GM19240 (cell line): ENCODE data around the gene POLR3H.

Experiments used
- DNase-seq: peaks from one replicate; pipeline ENCODE4 v3.0.0; 2011; ENCODE audit warnings: low spot score; ENCODE audit not compliant: insufficient read length

The POLR3H gene

GRCh38 chr22:41537203-41537602 lies 7.1 kb downstream of the POLR3H start:
- DNase-seq, result no peak

GRCh38 chr22:41535244-41535643 lies 9.0 kb downstream of the POLR3H start:
- DNase-seq, result no peak

- DNase-seq, result no peak
These were observed 10.1 kb downstream of the POLR3H start for GRCh38 chr22:41534219-41534618.

GRCh38 chr22:41532908-41533825 lies 11.1 kb downstream of the POLR3H start:
- DNase-seq, result peak; percentile 53

GRCh38 chr22:41531715-41532477 lies 12.4 kb downstream of the POLR3H start:
- no peak for DNase-seq

- no peak for DNase-seq
These were observed 13.2 kb downstream of the POLR3H start for GRCh38 chr22:41530890-41531714.

GRCh38 chr22:41528938-41529561 lies 15.2 kb downstream of the POLR3H start:
- DNase-seq, result no peak

GRCh38 chr22:41528132-41528766 lies 16.0 kb downstream of the POLR3H start:
- DNase-seq, result no peak

- DNase-seq, result peak; percentile 61
These were observed 17.2 kb downstream of the POLR3H start for GRCh38 chr22:41526830-41527799.

- DNase-seq, result no peak
These were observed 17.9 kb downstream of the POLR3H start for GRCh38 chr22:41526226-41526829.

- DNase-seq, result no peak
These were observed 18.6 kb downstream of the POLR3H start for GRCh38 chr22:41525450-41526225.

GRCh38 chr22:41524809-41525449 lies 19.3 kb downstream of the POLR3H start:
- DNase-seq, result no peak

GRCh38 chr22:41524251-41524661 lies 20.0 kb downstream of the POLR3H start:
- DNase-seq, result no peak

- DNase-seq, result no peak
These were observed 20.6 kb downstream of the POLR3H start for GRCh38 chr22:41523464-41524221.

- no peak for DNase-seq
These were observed 21.5 kb downstream of the POLR3H start for GRCh38 chr22:41522813-41523212.

GRCh38 chr22:41521126-41521525 lies 23.1 kb downstream of the POLR3H start:
- no peak for DNase-seq

GRCh38 chr22:41518048-41518347 lies 26.3 kb downstream of the POLR3H start:
- DNase-seq, result no peak
